CD4-positive, alpha-beta T cell treated with Interleukin-6 at 100 ng/mL for 8 hours (primary cell): ENCODE results near the gene CEPT1.

Source experiments
- DNase-seq: peaks from one replicate; pipeline ENCODE4 v3.0.0-alpha.2; 2020; ENCODE audit warnings: mixed read lengths, low spot score

Gene CEPT1

DNA sequence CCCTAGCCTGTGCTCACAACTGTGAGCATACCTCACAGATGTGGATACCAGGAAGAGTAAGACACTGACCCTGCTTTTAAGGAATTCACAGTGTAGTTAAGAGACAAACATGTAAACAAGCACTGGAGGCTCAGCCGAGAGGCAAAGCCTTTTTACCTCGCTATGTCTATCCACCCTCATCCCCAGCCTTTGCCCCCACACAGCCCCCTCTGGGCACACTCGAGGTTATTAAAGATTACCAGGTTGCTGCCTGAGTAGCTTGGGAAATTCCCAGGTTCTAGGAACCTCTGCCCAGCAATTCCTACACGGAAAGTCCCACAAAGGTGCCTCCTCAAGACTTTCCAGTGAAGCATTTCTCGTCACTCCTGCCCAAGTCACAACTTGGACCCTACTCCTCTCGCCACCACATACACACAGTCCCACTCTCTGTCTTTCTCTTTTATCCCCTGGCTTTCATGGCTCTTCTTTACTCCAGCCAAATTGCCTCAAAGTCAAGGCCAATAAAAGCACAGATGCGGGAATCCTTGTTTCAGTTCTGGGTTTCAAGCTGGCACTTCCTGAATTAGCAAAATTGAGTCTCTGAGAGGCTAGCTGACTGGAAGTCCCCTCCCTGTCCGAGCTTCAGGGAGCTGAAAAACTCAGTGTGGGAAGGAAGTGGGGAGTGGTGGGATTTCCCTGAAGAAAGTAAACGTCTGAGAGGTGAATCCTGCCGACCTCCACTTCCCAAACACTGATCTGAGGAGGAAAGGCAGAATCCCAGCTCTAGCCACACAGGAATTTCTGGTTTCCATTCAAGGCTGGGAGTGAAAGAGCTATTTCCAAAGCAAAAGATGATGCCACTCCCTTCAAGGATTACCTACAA, 52.9 kb downstream of the CEPT1 start:
- no peak for DNase-seq

DNA sequence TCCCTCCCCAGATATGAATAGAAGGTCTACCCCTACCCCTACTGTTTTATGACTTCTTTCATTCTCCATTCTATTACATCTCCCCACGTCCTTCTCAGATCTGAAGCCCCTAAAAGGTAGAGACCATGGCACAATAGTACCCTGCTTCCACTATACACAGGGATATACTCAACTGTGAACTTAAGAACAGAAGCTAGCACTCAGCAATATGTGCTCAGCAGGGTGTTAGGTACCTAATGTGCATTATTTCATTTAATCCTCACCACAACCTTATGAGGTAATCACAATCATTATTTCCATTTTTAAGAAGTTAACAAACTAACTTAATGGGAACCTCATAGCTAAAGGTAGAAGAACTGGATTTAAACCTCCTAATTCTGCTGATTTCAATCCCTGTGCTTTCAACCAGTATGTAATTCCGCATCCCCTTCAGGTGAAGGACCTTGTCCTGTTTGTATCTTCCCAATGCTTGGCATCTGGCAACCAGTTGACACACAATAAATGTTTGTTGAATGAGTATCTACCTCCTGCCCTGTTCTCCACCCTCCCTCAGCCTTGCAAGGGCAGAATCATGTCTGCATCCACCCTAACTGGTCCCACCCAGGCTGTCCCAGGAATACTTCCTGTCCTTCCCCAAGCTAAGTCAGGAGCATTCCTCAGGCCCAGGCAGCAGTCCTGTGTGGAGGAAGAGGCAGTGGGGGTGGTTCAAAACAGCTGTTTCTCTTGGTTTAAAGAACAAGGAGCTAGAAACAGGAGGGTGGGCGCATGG, 53.9 kb downstream of the CEPT1 start:
- DNase-seq, result no peak

GRCh38 chr1:111195002-111195684, 55.1 kb downstream of the CEPT1 start:
- DNase-seq, result no peak

DNA sequence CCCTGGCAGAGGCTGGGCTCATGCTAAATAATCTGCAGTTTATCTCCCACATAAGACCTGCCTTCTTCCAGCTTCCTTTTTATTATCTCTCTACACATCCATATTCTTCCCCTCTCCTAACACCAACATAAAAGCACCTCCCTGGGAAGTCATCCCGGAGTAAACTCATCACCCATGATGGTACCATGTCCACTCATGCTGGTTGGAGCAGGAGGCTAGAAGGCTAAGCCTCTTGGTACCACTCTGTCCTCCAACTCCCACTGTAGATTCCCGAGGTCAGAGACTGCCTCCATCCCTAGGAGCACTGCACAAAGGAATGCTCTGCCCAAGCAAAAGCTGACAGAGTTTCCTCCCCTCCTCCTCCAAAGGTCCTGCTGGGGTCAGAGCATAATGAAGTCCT, 56.2 kb downstream of the CEPT1 start:
- DNase-seq, result no peak

DNA sequence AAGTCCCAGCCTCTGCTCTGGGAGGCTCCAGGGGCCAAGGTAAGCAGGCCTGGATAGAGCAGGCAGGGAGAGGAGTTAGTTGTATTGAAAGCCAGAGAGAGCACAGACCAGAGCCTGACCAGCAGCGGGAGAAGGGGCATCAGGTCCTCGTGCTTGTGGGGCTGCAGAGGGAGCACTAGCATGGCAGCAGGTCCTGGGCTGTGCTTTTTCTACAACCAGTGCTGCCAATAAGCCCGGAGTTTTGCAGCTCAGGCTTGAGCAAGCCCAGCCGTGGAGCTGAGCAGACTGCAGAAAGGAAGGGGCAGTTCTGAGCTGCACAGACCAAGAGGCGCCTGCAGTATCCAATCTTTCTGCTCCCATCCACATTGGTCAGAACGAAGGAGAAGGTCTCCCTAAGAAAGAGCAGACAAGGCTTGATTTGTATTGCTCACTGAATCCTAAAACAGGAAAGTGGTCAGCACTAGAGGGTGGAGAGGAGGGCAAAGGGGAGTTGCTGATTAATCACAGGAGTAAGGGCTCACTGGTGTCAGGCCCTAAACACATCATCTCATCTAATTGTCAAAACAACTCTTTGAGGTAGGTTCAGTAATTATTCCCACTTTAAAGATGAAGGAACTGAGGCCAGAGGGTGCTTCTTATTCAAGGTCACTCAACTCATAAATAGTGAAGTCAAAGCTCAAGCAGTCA, 57.7 kb downstream of the CEPT1 start:
- DNase-seq, result peak; percentile 85

DNA sequence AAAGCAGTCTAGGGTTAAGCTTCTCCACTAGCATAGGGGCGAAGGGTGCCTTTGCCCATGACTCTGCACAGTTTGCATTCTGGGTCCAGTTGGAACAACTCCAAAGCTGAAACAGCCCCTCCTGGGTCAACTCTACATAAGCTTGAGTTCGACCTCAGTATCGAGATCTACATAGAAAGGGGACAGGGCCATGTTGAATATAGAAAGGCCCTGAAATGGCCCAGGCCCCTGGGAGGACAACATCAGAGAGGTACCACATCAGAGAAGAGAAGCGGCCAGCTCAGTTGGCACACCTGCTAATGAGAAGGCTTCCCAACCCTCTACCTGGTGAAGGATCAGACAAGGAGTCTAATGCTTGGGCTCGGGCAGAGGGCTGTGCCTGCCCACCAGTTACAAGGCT, 58.8 kb downstream of the CEPT1 start:
- no peak for DNase-seq

DNA sequence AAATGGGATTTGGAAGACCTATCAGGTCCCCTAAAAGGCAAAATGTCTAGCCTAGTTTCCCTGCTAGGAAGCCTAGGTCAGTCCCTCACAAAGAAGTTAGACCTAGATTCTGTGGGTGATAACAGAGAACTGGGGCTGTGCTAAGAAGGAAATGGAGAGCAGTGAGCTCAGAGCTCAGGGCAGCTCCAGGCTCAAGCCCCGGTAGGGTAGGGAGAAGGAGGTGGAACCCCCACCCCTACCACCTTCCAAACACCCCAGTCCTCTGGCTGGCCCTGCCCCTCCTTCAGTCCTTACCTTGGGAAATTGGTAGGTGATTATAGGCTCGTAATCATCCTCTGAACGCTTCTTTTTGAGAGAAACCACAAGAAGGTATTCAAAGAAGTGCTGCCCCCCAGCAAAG, 59.3 kb downstream of the CEPT1 start:
- DNase-seq, result peak; percentile 38

GRCh38 chr1:111199881-111200801, 60.1 kb downstream of the CEPT1 start, which contains the start of gene DENND2D:
TSS of gene DENND2D (minus strand) at chr1:111200646. CDS start at chr1:111200459, 187 bp downstream.
- DNase-seq, result peak; percentile 74

DNA sequence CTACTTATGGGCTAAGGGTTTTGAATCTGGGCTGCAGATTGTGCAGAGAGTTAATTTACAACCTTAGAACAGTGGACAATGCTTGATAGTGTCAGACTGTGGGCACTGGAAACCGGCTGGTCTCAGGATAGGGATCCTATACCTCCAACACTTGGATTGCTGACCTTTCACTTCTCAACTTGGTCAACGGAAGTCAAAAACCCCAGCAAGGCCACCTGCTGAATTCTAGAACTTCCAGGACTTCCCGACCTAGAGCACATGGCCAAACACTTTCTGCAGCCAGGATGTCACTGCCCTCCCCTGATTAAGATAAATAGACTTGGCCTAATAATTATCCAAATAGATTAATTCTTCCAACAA, 60.8 kb downstream of the CEPT1 start:
- no peak for DNase-seq

DNA sequence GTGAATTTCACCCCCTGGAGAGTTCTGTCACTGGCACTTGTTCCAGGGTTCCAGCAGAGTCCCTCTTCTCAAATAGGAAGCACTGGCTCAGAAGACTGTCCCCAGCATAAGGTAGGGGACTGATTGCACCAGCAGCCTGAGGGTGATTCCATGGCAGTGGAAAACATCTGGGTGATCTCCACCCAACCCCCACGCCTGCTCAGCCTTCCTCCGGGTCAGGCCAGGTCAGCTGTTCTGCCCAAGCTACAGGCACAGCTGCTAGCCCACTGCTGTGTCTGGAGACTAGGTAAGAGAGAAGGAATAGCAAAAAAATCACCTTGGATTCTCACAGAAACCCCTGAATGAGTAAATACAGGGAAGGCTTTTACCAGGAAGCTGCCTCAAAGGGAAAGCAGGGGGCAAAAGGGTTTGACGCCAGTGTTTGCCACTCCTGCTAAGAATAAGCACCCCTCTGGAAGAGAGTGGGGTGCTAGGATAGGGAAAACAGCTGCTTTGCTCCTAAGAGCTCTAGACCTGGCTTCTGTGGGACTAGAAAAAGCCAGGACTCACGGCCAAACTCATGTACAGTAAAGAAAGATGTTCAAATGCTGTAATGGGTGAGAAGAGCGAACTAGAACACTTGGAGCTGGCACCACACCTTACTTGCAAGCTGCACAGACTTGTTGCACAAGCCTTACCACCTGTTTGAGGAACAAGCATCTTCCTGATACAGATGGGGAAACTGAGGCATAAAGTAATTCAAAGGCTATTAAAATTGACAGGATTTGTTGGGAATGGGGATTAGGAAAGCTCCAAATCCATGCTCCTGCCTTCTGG, 61.5 kb downstream of the CEPT1 start:
- no peak for DNase-seq

GRCh38 chr1:111202366-111202706, 62.3 kb downstream of the CEPT1 start:
- DNase-seq, result no peak

- no peak for DNase-seq
These were observed 62.9 kb downstream of the CEPT1 start for GRCh38 chr1:111202707-111203623.

DNA sequence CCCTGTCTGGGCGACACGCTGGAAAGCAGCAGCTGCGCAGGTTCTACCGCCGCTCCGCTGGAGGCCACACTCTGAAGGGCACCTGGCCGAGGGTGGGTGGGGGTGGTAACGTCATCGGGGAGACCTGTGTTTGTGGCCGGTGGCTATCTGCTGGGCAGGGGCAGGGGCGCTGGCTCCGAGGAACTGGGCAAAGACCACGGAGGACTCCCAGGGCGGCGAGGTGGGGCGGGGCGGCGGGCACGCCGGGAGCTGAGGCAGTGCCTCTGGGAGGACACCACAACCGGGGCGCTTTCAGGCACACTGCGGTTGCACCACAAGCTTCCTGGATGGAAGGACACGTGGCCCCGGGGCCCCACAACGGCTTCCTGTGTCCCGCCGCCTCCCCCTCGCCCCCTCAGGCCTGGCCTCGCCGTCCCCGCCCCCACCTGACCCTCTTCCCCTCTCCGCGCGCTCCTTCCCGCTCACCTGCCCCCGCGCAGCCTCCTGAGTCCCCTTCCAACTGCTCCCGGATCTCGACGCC, 63.7 kb downstream of the CEPT1 start:
- DNase-seq, result peak; percentile 92

GRCh38 chr1:111204201-111204982, 64.4 kb downstream of the CEPT1 start:
- peak; percentile 77 for DNase-seq

DNA sequence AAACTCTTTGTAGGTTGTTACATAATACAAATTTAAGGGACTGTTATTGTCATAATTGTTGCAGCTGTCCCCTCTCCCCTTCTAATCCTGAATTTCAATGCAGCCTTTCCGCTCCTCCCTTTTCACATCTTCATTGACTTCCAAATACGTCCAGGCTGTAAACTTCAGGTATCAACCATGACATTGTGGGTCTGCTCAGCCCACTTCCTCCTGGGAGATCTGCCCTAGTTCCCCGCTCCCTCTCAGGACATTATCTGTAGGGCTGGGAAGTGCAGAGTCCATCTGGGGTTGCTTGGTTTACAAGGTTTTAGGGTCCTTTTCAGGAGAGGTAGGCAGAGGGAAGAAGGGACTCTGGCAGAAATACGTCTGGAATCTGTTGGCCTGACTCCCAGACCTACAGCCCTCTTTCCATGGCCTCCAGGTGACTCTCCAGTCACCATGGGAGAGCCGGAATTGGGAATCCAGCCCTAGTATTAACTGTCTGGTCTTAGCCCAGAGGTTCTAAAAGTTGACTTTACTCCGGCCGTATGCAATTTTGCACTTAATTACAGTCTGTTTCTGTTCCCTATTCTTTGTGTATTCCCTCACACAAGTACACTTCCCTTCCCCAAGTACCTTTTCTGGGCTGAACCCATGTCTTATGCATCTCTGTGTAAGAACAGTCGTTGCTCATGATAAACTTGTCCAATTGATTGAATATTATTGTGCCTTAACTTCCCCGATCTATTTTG, 65.1 kb downstream of the CEPT1 start:
- no peak for DNase-seq

DNA sequence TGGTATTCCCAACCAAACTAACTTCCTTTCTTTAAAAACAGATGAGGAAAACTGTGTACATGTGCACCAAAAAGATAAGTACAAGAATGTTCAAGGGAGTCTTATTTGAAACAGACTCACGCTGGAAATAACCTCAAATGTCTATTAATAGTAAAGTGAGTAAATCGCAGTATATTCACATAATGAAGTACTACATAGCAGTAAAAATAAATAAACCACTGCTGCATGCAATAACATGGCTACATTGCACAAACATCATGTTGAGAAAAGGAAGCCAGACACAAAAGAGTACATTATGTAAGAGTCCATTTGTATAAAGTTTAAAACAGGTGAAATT, 65.7 kb downstream of the CEPT1 start:
- no peak for DNase-seq

GRCh38 chr1:111208921-111209320, 68.9 kb downstream of the CEPT1 start:
- no peak for DNase-seq

DNA sequence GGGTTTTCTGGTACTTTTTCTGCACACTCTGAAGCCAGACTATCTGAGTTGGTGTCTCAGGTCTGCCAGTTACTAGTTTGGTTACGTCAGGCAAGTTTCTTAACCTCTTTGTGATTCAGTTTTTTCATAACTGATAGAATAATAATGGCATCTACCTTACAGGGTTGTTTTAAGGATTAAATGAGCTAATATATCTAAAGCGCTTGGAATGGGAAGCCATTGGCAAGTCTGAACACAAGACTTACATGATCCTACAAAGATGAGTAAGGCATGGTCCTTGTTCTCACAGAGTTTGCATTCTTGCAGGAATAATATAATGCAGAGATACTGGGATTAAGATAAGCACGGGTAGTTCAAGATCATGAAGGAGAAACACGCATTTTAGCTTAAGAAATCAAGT, 69.6 kb downstream of the CEPT1 start:
- DNase-seq, result no peak
